Right lobe of liver (tissue), 6 donors: ENCODE results near the gene PRKN. TPM values are rescaled to one million over a fixed set of nuclear protein-coding genes. Genes with fewer than 3 reads are reported as not detected.

Source experiments
- ATAC-seq, 4 donors: fragments of 200-7000 bp; cut with Tn5 transposase; one replicate each; pipeline ENCODE4 v1.9.1; 2020; ENCODE audit warnings: mild to moderate bottlenecking in 4 of 4, moderate library complexity in 4 of 4
- DNase-seq, 3 donors: peaks; one replicate each; pipeline ENCODE4 v3.0.0-alpha.2; 2020
- H3K27ac ChIP-seq, 3 donors: fragments of 200-600 bp; one replicate each; pipeline ENCODE4 v1.8.0; 2022
- H3K27me3 ChIP-seq, 2 donors: fragments of 200-600 bp; one replicate each; pipeline ENCODE4 v1.8.0; 2022
- H3K36me3 ChIP-seq, 4 donors: fragments of 200-600 bp; sonication (generic) in 1 of 4; one replicate each; pipeline versions ENCODE4 v1.5.1 to v1.8.0; 2017 to 2022; ENCODE audit warnings: control low read depth in 1 of 4
- H3K4me1 ChIP-seq, 4 donors: fragments of 200-600 bp; sonication (generic) in 1 of 4; one replicate each; pipeline versions ENCODE4 v1.5.1 to v1.8.0; 2017 to 2022; ENCODE audit warnings: control low read depth in 1 of 4
- H3K4me3 ChIP-seq, 3 donors: fragments of 200-600 bp; one replicate each; pipeline ENCODE4 v1.8.0; 2022
- H3K9me3 ChIP-seq, 4 donors: fragments of 200-600 bp; sonication (generic) in 1 of 4; one replicate each; pipeline versions ENCODE4 v1.5.1 to v1.8.0; 2017 to 2022; ENCODE audit warnings: control low read depth in 1 of 4
- CTCF ChIP-seq, 4 donors: fragments of 200-600 bp in 3 of 4; fragments of 450-650 bp in 1 of 4; IDR thresholded peaks; one replicate each; pipeline versions ENCODE4 v1.5.1 to v1.8.0; 2016 to 2022; ENCODE audit warnings: antibody characterized with exemption in 4 of 4, mild to moderate bottlenecking in 2 of 4
- POLR2A ChIP-seq: fragments of 450-650 bp; IDR thresholded peaks from one replicate; pipeline ENCODE4 v1.6.1; 2017; ENCODE audit warnings: antibody characterized with exemption, mild to moderate bottlenecking
- WGBS: methylation state at CpG from one replicate; pipeline ENCODE4 v1.1.6; 2018; ENCODE audit warnings: low coverage, low lambda C conversion rate; ENCODE audit not compliant: insufficient coverage; ENCODE audit errors: missing lambda C conversion rate; 5-methylcytosine and 5-hydroxymethylcytosine counted together
- intact Hi-C, 2 donors: fragments of 100-400 bp; cut with DNase I; formaldehyde crosslinking; loops; one replicate each; pipeline versions ENCODE4 v1.11.2 to v1.14.1; 2022
- total RNA-seq, 6 experiments: library from RNA; depleted of rRNA in 2 of 6; stranded (reverse); fragments of >200 nt in 2 of 6; fragmentation: NEBNext Ultra II Directional in 3 of 6; extraction: Animal tissue kit (Norgen Biotek cat#: 25700) in 3 of 6; gene quantifications; one replicate each; pipeline versions ENCODE4 v1.1.0 to v1.2.4, GENCODE V29; 2016 to 2023
- donor health status: DM: no; HTN: yes; CAD: no.
- donor health status: DM: no; HTN: no; CAD: no.
- donor health status: DM: no; HTN: no; CAD: no.
- donor health status: DM: no; HTN: yes; CAD: no.
- donor health status: DM: no; HTN: yes; CAD: no.

The PRKN gene
- total RNA-seq, 6 experiments from 2014 or later = 1.1 to 3.7 (median 2.2) TPM

GRCh38 chr6:162543221-162543620, 184.3 kb downstream of the PRKN start:
- intact Hi-C loops = no loop called here
- ATAC-seq = no peak
- no peak overlapping the region for H3K27ac ChIP-seq
- H3K9me3 ChIP-seq = no peaks in the 10 kb centered on the region
- no peaks in the 10 kb centered on the region for H3K36me3 ChIP-seq
- 84% methylated on average over 5 of the region's 6 CpGs for WGBS
- DNase-seq = no peak
- TF ChIP-seq CTCF (IDR thresholded peaks at IDR 0.05) (no peak), POLR2A (no peak)
- no peaks in the 10 kb centered on the region for H3K4me1 ChIP-seq
- H3K27me3 ChIP-seq = no peaks in the 10 kb centered on the region
- H3K4me3 ChIP-seq = no peak overlapping the region

- no peak overlapping the region for H3K4me3 ChIP-seq
- H3K27me3 ChIP-seq = no peaks in the 10 kb centered on the region
- no peaks in the 10 kb centered on the region for H3K4me1 ChIP-seq
- DNase-seq (no peak), ATAC-seq (no peak)
- no peaks in the 10 kb centered on the region for H3K36me3 ChIP-seq
- H3K27ac ChIP-seq = no peak overlapping the region
- intact Hi-C loops = no loop called here
- no peaks in the 10 kb centered on the region for H3K9me3 ChIP-seq
- TF ChIP-seq POLR2A = no peak
- TF ChIP-seq CTCF (IDR thresholded peaks at IDR 0.05) = no peak
- 94% methylated on average over 4 of the region's 4 CpGs for WGBS
These were observed 186.5 kb downstream of the PRKN start for GRCh38 chr6:162541019-162541601.

- TF ChIP-seq POLR2A (no peak), CTCF (IDR thresholded peaks at IDR 0.05) (no peak)
- ATAC-seq (no peak), DNase-seq (no peak)
- no peak overlapping the region for H3K4me3 ChIP-seq
- WGBS = 75% methylated on average over 3 of the region's 3 CpGs
- H3K27me3 ChIP-seq = no peaks in the 10 kb centered on the region
- intact Hi-C loops = no loop called here
- H3K27ac ChIP-seq = no peak overlapping the region
- H3K9me3 ChIP-seq = no peaks in the 10 kb centered on the region
- no peaks in the 10 kb centered on the region for H3K4me1 ChIP-seq
- no peaks in the 10 kb centered on the region for H3K36me3 ChIP-seq
These were observed 188.2 kb downstream of the PRKN start for GRCh38 chr6:162539321-162539720.

GRCh38 chr6:162538643-162539064, 188.9 kb downstream of the PRKN start:
- WGBS = 64% methylated on average over 8 of the region's 8 CpGs
- H3K27me3 ChIP-seq = no peaks in the 10 kb centered on the region

More at GRCh38 chr6:162538643-162539064, 188.9 kb downstream of the PRKN start:
- DNase-seq = no peak
- Histone ChIP-seq H3K36me3 (no peaks in the 10 kb centered on the region), H3K4me1 (no peaks in the 10 kb centered on the region), H3K27ac (no peak overlapping the region), H3K9me3 (no peaks in the 10 kb centered on the region), H3K4me3 (no peak overlapping the region)
- ATAC-seq = no peak
- TF ChIP-seq POLR2A (no peak), CTCF (IDR thresholded peaks at IDR 0.05) (no peak)
- intact Hi-C loops = no loop called here
